Measurements from ENCODE around the gene CCDC186. TPM values are rescaled to one million over a fixed set of nuclear protein-coding genes. Genes with fewer than 3 reads are reported as not detected.

Gene CCDC186
- total RNA-seq, 1 experiment from 2014 or later: 14.3 TPM

DNA sequence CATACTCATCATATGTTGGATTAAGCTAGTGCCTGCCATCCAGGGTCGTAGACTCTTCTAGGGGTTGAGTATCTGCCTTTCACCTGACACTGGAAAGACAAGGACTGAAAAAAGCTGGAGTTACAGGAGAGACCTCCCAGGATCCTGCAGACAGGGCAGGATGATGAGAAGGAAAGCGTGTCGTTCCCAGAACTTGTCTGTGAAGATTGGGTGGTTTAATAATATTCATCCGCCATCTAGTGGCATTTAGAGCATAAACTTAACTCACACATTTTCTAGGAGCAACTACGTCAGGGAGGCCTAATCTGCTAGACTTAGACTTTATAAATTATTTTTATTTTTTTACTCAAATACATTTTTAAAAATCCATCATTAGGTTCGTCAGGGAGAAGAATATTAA lies 70.7 kb downstream of the CCDC186 start:
- H3K27me3 ChIP-seq (ENCODE audit: insufficient read depth, low read depth): peaks cover 5% of the 10 kb centered on the region; the same call in 1 of the 2 replicates
- H4K20me1 ChIP-seq (ENCODE audit: insufficient read depth): no peaks in the 10 kb centered on the region
- H3K27ac ChIP-seq: no peak overlapping the region
- no peak overlapping the region for H2AFZ ChIP-seq
- no peaks in the 10 kb centered on the region for H3K9me3 ChIP-seq (ENCODE audit: insufficient read depth, low read depth)
- no peaks in the 10 kb centered on the region for H3K4me1 ChIP-seq (replicated peaks; ENCODE audit: insufficient read depth)
- no peak overlapping the region for H3K4me2 ChIP-seq
- BruUV-seq (replicated peaks): no TSS peak
- no peaks in the 10 kb centered on the region for H3K79me2 ChIP-seq (ENCODE audit: low read depth)
- TF ChIP-seq EZH2 (IDR thresholded peaks at IDR 0.05; ENCODE audit: low read depth): no peak
- TF ChIP-seq, protein P1, sequence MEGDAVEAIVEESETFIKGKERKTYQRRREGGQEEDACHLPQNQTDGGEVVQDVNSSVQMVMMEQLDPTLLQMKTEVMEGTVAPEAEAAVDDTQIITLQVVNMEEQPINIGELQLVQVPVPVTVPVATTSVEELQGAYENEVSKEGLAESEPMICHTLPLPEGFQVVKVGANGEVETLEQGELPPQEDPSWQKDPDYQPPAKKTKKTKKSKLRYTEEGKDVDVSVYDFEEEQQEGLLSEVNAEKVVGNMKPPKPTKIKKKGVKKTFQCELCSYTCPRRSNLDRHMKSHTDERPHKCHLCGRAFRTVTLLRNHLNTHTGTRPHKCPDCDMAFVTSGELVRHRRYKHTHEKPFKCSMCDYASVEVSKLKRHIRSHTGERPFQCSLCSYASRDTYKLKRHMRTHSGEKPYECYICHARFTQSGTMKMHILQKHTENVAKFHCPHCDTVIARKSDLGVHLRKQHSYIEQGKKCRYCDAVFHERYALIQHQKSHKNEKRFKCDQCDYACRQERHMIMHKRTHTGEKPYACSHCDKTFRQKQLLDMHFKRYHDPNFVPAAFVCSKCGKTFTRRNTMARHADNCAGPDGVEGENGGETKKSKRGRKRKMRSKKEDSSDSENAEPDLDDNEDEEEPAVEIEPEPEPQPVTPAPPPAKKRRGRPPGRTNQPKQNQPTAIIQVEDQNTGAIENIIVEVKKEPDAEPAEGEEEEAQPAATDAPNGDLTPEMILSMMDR (conservative IDR thresholded peaks at IDR 0.05): peak; percentile 66
- no peaks in the 10 kb centered on the region for H3F3A ChIP-seq (ENCODE audit: insufficient read depth, low read depth)
- no peaks in the 10 kb centered on the region for H3K36me3 ChIP-seq (ENCODE audit: low read depth)
- ChIA-PET CTCF (interaction anchor here (0.7 to 1.9 kb wide), 4 partner anchors 149 to 1116 kb away, joined by 3 to 9 read pairs (median 5); no protein-coding TSS in a partner anchor), POLR2A (ENCODE audit: unreplicated experiment) (no interaction called here)
- intact Hi-C loops (cut with micrococcal nuclease; ENCODE audit: unreplicated experiment): loop anchor here (1.0 to 5.0 kb wide), 4 partner anchors 201 to 398 kb away; partner anchors contain the start of genes DCLRE1A and NHLRC2
- no peaks in the 10 kb centered on the region for H3K9me2 ChIP-seq (ENCODE audit: insufficient read depth)
- no peak overlapping the region for H3K4me3 ChIP-seq
- peak in 1 of 2 experiments; percentile 3 for DNase-seq

DNA sequence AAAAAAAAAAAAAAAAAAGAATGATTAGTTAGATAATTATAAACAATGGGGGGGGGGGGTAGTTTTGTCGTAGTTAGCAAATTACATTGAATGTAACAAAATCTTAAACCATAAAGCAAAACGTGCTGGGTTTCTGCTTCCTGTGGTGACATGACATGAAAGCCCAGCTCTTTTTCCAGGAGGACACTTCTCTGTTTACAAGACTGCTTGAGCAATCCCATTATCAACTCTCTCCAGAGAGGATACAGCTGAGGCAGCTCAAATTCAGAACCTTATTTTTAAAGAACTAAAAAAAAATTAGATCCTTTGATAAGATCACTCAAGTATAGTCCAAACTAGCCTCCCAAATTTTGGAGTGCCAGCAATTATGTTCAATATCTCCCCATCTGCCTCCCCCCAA lies 71.7 kb downstream of the CCDC186 start:
- Histone ChIP-seq H3K27me3 (ENCODE audit: insufficient read depth, low read depth) (peaks cover 5% of the 10 kb centered on the region; the same call in 1 of the 2 replicates), H3K4me3 (no peak overlapping the region), H3K4me2 (no peak overlapping the region), H3K79me2 (ENCODE audit: low read depth) (no peaks in the 10 kb centered on the region), H3K9me2 (ENCODE audit: insufficient read depth) (no peaks in the 10 kb centered on the region), H3K36me3 (ENCODE audit: low read depth) (no peaks in the 10 kb centered on the region), H3F3A (ENCODE audit: insufficient read depth, low read depth) (no peaks in the 10 kb centered on the region), H3K4me1 (replicated peaks; ENCODE audit: insufficient read depth) (no peaks in the 10 kb centered on the region), H3K27ac (no peak overlapping the region), H4K20me1 (ENCODE audit: insufficient read depth) (no peaks in the 10 kb centered on the region), H2AFZ (no peak overlapping the region), H3K9me3 (ENCODE audit: insufficient read depth, low read depth) (no peaks in the 10 kb centered on the region)
- intact Hi-C loops (cut with micrococcal nuclease; ENCODE audit: unreplicated experiment): loop anchor here (5.0 kb wide), 2 partner anchors 200 to 250 kb away; partner anchors contain the start of genes DCLRE1A and NHLRC2
- CTCF ChIA-PET: interaction anchor here (0.7 to 1.9 kb wide), 4 partner anchors 148 to 305 kb away, joined by 4 to 10 read pairs (median 8); no protein-coding TSS in a partner anchor
- POLR2A ChIA-PET (ENCODE audit: unreplicated experiment): no interaction called here
- TF ChIP-seq, protein P1 (conservative IDR thresholded peaks at IDR 0.05): no peak
- DNase-seq: no peak
- no TSS peak for BruUV-seq (replicated peaks)

DNA sequence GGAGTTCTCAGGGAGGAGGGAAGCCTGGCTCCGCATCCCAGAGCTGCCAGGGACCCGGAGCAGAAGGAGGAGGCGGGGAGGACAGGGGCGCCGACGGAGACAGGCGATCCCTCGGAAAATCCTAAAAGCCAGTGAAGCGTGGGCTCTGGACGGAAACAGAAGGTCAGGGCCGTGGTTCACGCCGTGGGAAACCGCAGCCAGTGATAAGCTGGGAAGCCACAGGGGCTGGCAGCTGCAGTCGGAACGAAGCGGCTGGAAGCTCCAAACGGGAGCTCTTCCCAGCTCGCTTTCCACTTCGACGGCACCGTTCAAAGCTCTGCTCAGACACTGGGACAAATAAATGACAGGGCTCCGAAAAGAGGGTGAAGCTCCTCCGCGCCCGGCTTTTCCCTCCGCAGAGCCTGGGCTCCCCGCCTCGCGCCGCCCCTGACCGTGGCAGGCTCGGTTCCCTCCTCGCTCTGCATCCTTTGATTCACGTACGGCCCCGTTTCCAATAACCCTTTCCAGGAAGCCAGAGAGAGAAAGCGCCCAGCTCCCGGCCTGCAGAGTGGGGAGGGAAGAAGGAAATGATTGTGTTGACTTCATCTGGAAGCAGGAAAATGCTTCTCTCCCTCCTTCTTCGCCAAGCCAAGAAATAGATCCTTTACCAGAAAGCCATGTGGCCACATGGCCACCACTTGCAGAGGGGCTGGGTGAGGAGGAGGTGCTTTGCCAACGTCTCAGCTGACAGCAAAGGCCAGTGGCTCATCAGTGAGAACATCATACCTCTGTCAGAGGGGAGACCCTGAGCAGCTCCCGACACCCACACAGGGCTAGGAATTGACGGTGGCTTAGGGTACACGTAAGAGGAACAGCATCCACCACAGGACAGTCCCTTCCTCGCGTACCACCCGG lies 72.9 kb downstream of the CCDC186 start:
- POLR2A ChIA-PET (ENCODE audit: unreplicated experiment): no interaction called here
- CTCF ChIA-PET: interaction anchor here (0.5 to 0.7 kb wide), 2 partner anchors 304 to 422 kb away, joined by 8 to 10 read pairs; no protein-coding TSS in a partner anchor
- Histone ChIP-seq H3K27ac (no peak overlapping the region), H2AFZ (peak overlapping the region; percentile 39; the same call in 1 of the 2 replicates), H4K20me1 (ENCODE audit: insufficient read depth) (no peaks in the 10 kb centered on the region), H3K4me2 (peak overlapping the region; percentile 68), H3K27me3 (ENCODE audit: insufficient read depth, low read depth) (peaks cover 5% of the 10 kb centered on the region; the same call in 1 of the 2 replicates), H3K9me2 (ENCODE audit: insufficient read depth) (no peaks in the 10 kb centered on the region), H3F3A (ENCODE audit: insufficient read depth, low read depth) (no peaks in the 10 kb centered on the region), H3K4me1 (replicated peaks; ENCODE audit: insufficient read depth) (no peaks in the 10 kb centered on the region), H3K9me3 (ENCODE audit: insufficient read depth, low read depth) (no peaks in the 10 kb centered on the region), H3K36me3 (ENCODE audit: low read depth) (no peaks in the 10 kb centered on the region), H3K79me2 (ENCODE audit: low read depth) (no peaks in the 10 kb centered on the region), H3K4me3 (peak overlapping the region; percentile 14; the same call in 1 of the 2 replicates)
- TF ChIP-seq EZH2 (IDR thresholded peaks at IDR 0.05; ENCODE audit: low read depth): no peak
- BruUV-seq (replicated peaks): no TSS peak
- DNase-seq: peak in 1 of 2 experiments; percentile 14
- intact Hi-C loops (cut with micrococcal nuclease; ENCODE audit: unreplicated experiment): loop anchor here (5.0 kb wide), 2 partner anchors 199 to 249 kb away; partner anchors contain the start of genes DCLRE1A and NHLRC2

Measured in PC-9 (cell line).